T-helper 1 cell (primary cell): ENCODE measurements around the gene PRM3.

Experiments
- DNase-seq, 5 donors: peaks; one replicate each; pipeline ENCODE4 v3.0.0-alpha.2; 2012 to 2020

PRM3 gene

DNA sequence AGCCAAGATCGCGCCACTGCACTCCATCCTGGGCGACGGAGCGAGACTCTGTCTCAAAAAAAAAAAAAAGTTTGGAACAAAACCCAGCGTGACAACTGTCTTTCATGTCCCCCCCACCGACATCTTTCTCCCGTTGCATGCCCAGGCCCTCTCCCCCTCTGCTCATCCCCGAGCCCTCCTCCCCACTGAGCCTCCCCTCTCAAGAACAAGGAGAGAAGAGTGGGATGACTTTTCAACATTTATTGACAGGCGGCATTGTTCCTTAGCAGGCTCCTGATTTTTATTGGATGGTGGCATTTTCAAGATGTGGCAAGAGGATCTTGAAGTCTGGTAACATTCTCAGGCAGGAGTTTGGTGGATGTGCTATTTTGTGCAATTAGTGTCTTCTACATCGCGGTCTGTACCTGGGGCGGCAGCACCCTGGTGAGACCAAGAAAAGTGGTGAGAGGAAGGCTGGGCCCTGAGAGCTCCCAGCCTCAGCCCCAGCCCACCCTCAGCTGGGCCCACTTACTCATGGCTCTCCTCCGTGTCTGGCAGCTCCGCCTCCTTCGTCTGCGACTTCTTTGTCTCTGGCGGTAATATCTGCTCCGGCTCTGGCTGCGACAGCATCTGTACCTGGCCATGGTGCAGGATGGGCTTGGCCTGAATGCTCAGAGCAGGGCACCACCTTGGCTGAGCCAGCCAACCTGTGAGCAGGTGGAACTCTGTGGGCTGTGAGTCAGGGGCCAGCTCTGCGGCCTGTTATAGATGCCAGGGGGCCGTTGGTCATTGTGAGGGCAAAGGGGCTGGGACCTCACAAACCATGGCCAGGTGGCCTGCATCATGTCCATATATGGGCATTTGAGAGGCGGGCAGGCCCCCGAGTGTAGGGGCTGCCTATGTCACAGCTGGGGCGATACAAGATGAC lies 7.4 kb upstream of the PRM3 start, which contains the start of gene PRM1:
PRM1 (minus strand) TSS at position 715 of the 907 bp plus-strand sequence; CDS start at position 623, 92 bp downstream.
- no peak for DNase-seq

DNA sequence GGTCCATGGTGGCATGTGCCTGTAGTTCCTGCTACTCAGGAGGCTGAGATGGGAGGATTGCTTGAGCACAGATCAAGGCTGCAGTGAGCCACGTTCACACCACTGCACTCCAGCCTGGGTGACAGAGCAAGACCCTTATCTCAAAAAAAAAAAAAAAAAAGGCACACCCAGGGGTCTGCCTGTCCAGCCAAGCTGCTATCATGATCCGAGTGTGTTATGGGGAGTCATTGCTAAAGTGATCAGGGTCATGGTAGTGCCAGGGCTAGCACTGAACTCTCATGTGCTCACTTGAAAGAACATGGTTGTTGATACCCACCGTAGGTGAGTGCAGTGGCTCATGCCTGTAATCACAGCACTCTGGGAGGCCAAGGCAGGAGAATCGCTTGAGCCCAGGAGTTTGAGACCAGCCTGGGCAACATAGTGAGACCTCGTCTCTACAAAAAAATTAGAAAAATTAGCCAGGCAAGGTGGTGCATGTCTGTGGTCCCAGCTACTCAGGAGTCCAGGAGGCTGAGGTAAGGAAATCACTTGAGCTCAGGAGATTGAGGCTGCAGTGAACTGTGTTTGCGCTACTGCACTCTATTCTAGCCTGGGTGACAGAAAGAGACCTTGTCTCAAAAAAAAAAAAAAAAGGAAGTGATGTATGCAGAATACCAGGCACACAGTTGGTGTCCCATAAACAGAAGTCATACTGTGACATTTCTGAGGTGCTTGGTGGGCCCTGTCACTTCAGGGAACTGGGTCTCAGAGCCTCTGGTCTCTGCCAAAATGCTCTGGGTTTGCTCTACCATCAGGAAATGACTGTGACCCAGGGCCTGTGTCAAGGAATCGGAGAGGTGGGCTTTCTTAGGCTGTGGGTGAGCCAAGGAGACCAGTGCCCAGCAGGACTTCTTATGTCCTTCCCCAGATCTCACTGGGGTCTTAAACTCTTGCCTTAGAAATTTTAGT lies 5.5 kb upstream of the PRM3 start:
- DNase-seq: no peak

DNA sequence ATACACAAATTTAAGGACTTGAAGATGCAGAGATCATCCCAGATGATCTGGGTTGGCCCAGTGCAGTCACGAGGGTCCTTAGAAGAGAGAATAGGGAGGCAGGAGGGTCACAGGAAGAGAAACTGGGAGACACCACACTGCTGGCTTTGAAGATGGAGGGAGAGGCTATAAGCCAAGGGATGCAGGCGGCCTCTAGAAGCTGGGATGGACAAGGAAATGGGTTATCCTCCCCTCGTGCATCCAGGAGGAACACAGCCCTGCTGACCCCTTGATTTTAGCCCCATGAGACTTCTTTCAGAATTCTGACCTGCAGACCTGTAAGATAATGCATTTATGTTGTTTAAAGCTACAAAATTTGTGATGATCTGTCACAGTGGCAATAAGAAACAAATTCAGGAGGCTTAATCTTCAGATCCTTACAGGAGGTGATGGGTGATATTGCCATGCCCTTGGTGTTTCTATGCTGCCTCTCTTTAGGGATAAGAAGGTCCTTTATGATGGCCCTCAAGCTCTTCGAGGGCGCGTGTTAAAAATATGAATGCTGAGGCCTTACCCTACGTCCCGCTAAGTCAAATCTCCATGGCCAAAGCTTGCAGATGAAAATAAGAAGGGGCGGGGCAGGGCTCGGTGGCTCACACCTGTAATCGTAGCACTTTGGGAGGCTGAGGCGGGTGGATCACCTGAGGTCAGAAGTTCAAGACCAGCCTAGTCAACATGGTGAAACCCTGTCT lies 4.3 kb upstream of the PRM3 start:
- no peak for DNase-seq

DNA sequence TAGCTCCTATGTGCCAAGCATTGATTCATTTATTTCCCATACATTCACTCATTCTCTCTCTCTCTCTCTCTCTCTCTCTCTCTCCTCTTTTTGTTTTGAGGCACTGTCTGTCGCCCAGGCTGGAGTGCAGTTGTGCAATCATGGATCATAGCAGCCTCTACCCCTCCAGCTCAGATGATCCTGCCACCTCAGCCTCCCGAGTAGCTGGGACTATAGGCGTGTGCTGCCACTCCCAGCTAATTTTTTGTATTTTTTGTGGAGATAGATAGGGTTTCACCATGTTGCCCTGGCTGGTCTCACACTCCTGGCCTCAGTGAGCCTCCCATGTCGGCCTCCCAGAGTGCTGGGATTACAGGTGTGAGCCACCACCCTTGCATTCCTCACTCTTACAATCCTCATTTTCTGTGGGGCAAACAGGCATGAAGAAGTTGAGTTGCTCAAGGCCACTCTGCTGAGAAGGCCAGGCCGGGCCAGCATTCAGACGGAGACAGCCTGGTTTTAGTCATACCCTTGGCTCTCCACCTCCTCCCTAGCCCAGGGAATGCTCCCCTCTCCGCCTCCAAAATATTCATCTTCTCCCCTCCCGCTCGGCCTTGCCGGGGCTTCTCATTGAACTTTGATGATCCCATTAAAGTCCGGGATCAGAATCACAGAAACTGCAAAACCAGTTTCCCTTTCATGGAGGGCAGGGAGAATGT lies 3.6 kb upstream of the PRM3 start:
- DNase-seq: no peak

DNA sequence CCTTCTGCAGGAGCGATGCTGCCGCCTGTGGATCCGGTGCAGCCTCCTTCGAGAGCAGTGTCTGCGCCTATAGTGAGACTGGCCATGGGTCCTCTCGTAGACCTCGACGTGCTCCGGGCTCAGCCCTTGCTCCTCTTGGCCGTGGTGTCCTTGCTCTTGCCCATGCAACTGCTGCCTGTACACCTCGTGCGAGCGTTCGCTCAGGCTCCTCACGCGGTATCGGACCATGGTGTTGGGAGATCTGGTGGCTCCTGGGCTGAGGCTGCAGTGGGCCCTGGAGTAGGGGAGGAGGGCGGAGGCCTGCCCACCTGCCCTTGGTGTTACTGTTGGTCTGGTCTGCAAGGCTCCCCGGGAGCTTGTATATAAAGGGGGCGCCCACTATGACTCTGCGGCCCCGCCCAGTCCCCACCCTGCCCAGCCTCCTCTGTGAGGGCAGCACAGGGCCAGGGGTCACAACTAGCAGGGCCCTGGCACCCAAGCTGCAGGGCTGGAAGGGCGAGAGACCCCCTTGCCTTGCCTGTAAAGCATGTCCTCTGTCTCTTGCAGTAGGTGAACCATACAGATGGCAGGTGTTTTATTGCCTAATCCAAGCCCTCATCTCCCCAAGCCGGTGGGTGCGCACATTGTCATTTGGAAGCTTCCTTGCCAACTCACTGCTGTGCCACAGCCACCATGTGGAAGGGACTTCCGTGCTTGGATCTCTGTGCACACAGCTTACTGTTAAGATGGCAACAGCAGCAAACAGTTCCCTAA lies 2.9 kb upstream of the PRM3 start, which contains the start of gene PRM2:
PRM2 (minus strand) TSS at position 338 of the 753 bp plus-strand sequence; CDS start at position 228, 110 bp downstream.
- no peak for DNase-seq

DNA sequence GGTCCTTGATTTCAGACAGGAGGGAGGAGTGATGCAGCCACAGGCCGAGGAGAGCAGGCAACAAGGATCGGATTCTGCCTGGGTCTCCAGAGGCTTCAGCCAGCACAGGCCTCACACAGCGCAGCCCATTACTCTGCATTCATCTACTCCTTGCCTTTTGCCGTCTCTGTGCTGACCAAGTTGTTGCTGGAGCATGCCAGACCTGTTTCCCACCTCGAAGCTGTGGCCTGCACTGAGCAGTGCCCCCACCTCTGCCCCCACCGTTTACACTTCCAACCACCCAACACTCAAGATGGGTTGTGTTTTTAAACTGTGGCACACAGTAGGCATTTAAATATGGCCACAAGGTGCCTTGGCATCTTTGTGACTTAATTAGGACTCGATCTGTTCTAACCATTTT lies 1.5 kb upstream of the PRM3 start:
- no peak for DNase-seq

DNA sequence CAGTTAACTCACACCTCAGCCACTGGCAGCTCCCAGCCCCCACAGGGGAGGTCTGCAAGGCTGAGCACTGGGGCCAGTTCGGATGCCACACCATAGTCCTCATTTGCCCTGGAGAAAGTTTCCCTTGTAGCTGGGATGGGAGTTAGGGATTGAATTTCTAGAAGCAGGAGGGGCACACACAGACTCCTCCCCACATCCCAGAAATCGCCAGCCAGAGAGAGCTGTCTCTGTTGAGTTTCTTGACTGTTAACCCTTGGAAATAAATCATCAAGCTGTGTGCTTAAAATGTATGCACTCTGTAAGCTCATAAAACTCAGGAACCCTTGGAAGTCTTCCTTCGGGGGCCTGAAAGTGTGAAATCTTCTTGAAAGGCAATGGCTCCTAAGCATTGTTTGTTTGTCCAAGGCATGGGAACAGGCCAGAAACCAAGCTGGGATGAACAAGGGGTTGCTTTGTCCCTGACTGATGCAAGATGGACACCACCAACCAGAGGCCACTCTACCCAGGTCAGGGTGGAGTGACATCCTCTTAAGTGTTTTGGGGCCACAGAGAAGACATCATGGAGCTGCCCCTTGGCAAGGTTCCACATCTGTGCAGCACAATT lies 394 bp upstream of the PRM3 start:
- DNase-seq: no peak

DNA sequence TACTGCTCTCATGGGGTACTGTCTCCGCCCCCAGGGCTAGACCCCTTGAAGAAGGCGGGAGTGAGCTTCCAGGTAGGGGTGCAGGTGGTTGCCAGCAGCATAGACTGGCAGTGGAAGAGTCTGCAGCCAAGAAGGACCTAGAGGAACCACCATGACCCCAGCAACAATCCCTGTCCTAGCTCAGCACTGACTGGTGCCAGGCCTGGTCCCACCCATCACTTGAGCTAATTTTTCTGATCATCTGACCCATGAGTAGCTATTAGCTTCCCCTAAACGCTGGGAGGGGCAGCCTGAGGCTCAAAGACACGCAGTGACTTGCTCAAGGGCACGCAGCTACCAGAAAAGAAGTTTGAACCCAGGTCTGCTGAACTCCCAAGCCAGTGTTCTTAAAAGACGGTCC lies 945 bp downstream of the PRM3 start:
- DNase-seq: no peak

DNA sequence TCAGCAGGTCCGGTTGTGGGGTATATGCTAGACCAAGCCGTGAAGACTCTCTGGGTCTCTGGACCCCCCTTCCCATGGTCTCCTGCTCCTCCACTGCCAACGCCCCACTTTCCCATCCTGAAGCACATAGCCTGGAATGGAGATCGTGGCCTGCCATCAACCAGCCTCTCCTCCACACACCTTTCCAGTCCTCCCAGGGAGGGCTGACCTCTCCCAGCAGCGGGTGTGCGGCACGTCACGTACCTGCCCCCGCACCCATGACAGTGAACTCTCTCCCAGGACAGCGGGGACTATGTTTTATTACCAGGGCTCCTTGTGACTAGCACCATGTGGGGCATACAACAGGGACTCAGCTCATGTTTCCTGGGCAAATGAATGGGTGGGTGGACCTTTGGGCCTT lies 1.8 kb downstream of the PRM3 start:
- DNase-seq: no peak

DNA sequence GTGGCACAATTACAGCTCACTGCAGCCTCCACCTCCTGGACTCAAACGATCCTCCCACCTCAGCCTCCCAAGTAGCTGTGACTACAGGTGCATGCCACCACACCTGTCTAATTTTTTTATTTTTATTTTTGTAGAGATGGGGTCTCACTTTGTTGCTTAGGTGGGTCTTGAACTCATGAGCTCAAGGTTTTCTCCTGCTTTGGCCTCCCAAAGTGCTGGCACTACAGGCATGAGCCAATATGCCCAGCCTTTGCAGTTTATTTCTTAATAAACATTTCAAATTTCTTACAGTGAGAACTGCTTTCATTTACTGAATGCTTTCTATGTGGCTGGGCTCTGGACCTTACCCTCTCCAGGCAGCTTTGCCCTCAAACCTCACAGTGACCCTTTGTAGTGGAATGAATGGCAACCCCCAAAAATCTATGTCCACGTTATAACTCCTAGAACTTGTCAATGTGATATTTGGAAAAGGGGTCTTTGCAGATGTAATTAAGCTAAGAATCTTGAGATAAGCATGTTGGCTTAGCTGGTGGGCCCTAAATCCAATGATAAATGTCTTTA lies 2.7 kb downstream of the PRM3 start:
- DNase-seq: no peak

DNA sequence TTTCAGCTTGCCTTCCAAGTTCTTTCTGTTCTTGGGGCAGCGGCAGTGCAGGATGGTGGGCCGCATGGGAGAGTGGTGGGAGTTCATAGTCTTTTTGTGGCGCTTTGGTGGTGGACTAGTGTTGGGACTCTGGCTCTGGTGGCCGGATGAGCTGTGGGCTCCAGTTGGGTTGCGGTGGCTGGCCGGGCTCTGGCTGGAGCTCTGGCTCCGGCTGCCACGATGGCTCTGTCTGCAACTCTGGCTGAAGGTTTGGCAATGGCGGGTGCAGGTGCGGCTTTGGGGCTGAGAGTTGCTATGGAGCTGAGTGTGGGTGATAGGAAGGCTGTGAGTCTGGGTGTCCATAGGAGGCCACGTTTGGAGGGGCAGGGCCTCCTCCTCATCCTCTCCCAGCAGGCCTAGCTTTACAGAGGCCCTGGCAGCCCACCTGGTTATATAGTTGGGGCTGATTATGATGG lies 4.5 kb downstream of the PRM3 start, which contains the start of gene TNP2:
TNP2 (minus strand) TSS at position 405 of the 455 bp plus-strand sequence; CDS start at position 342, 63 bp downstream.
- no peak for DNase-seq

DNA sequence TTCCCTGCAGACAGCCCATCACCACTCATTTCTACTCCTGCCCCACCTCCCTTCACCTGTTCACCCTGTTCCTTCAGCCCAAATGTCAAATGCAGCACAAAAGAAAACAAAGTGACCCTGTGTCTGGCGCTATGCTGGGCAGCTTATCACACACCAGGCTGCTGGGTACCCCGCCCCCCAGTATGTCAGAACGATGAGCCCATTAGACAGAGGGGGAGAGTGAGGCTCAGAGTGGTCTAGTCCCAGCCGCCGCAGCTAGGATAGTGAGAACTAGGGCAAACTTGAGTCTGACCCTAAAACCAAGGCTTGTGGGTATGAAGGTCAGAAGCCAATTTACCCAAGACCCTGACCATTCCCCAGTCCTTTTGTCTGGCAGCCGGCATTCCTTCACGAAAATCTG lies 8.3 kb downstream of the PRM3 start:
- no peak for DNase-seq

DNA sequence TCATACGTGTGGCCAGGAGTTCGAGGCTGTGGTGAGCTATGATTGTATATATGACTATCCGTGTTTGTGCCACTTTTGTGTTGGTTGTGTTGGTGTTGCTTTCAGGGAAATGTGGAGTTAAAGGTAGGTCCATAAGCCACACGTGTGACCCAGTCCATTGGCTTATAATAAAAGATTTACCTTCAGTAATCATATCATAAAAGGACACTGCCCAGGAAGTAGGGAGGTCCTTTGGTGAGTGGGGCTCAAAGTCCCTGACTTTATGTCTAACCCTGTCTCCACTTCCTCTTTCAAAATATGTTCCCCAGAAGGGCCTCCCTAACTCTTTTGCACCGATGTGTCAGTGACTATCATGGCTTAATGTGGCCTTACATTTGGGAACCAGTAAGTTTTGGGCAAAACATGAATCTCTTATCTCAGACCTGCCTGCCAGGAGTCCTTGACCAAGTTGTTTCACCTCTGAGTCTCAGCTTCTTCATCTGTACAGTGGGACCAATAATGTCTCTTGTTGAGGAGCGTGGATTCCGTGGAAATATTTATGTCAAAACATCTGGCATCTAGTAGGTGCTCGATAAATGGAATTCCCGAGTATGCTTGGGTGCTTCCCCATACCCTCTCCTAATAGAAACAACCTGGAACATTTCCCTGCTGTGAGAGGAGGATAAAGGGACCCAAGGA lies 9.1 kb downstream of the PRM3 start:
- no peak for DNase-seq

DNA sequence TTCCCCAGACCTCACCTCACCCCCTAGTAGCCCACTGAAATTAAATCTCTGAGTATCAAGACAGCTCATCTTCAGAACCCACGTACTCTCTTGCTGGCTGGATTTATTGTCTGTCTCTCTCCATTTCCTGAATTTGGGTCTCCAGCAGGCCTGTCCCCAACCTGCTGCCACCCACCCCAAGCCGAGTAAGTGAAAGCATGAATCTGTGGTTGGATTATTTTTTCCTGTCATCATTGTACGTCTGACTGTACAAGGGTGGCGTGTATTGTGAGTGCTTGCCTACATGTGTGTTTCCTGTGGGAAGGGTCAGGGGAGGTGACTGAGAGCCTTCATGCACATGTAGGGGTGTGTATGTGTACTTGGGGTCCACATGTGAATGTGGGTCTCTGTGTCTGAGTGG lies 9.7 kb downstream of the PRM3 start:
- peak in 1 of 5 donors; percentile 73 for DNase-seq

DNA sequence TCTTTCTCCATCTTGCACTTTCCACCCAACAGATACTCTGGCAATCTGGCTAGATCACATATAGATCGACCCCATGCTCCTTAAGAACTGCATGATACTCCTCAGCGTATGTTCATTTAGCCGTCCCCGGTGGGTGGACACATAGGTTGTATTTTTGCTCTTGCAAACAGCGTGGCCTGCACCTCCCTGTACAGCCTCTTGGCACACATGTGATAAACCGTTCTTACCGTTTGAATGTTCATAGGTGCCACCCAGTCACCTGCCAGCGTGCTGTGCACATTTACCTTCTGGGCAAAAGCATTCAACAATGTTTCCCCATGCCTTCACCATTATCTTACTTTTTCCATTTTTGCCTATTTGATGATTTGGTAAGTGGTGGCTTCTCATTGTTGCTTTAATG lies 10.5 kb downstream of the PRM3 start:
- DNase-seq: no peak

DNA sequence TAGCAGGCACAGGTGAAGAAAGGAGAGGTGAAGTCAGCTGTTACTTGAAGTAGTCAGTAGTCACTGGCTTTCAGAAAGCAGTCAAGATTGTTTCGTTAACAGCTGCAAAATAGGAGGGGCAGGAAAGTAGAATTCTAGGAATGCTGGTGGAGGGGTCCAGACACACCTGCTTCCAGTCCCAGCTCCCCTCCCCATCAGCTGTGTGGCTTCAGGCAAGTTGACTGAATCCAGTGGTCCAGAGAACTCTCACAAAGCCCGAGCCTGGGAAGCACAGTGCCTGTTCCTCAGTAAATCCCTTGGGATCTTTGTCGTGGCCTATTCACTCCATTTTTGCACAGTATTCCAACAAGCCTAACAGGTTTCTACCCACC lies 12.8 kb downstream of the PRM3 start:
- DNase-seq: no peak

DNA sequence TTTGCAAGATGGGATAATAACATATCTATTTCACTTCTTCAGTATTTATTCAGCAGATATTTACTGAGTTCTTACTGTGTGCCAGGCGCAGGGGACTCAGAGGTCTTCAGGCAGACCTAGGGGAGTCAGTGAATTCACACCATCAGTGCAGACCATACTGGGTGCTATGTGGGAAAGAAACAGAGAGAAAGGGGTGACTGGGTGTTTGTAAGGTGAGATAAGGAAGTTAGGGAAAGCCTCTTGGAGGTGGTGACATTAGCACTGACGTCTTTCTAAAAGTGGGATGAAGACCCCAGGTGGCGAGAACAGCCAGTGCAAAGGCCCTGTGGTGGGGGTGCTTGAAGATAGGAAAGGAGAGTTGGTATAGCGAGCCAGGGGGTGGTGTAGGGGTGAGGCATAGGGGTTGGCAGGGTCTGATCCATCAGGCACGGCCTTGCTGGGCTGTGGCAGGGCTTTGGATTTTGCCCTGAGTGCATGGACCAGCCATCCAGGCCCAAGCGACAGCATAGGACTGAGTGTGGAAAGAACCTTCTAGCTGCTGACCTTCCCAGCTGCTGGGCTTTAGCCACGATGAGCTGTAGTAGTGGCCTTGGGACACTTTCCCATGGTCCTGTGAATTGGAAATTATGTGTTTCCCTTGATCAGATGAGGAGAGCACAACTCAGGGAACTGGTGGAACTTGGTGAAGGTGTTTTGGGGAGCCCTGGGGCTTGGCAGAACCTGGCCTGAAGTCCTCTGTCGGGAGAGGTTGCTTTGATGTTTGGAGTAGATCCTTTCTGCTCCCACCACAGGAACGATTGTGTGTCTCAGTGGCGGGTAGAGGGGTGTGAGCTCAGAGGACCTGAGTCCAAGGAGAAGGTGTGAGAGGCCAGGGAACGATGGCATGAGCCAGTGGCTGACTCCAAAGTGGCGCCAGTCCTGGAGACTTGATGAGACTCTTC lies 13.5 kb downstream of the PRM3 start:
- no peak for DNase-seq
